GM12878 (cell line): Measurements from ENCODE around the gene METTL15. TPM values are rescaled to one million over a fixed set of nuclear protein-coding genes. Genes with fewer than 3 reads are reported as not detected.

Experiments
- ATAC-seq: fragments of 200-7000 bp; cut with Tn5 transposase; 3 replicates; pipeline ENCODE4 v1.9.1; 2020; ENCODE audit warnings: mild to moderate bottlenecking, moderate library complexity
- BruUV-seq: library from RNA; stranded (reverse); fragments of 400-500 nt; replicated peaks from 2 replicates; lab custom pipeline; 2021; lab: Mats Ljungman, UMichigan
- CTCF ChIA-PET: fragments of 300-600 bp; sonication (Branson Sonifier 250); formaldehyde crosslinking; extraction: SDS; loops from one replicate; lab custom pipeline; 2021; ENCODE audit warnings: inconsistent platforms; lab: Yijun Ruan, JAX
- POLR2A ChIA-PET: fragments of 350-600 bp; formaldehyde crosslinking; extraction: SDS; loops from one replicate; lab custom pipeline; 2021; ENCODE audit warnings: inconsistent platforms; lab: Charles Lee
- RAD21 ChIA-PET: fragments of 300-600 bp; sonication (Branson Sonifier 250); formaldehyde crosslinking; loops from one replicate; lab custom pipeline; 2023; ENCODE audit warnings: antibody characterized with exemption; ENCODE audit not compliant: unreplicated experiment; lab: Charles Lee
- SMC1A ChIA-PET: fragments of 300-600 bp; sonication (Branson Sonifier 250); formaldehyde crosslinking; loops from one replicate; lab custom pipeline; 2023; ENCODE audit not compliant: unreplicated experiment, uncharacterized antibody; lab: Charles Lee
- DNase-seq: peaks from one replicate; pipeline ENCODE4 v3.0.0-alpha.2; 2011; ENCODE audit warnings: low read depth, low spot score
- FAIRE-seq: peaks from 3 replicates; lab custom pipeline; 2011; peaks lifted over from hg19 to GRCh38; lab: Jason Lieb, UNC
- H2AFZ ChIP-seq: 2 replicates; pipeline ENCODE4 v1.6.0; 2011; ENCODE audit warnings: low read depth, low read length, control low read depth; ENCODE audit not compliant: control insufficient read depth
- H3K27ac ChIP-seq: 2 replicates; pipeline ENCODE4 v1.5.1; 2011; ENCODE audit warnings: control low read depth; ENCODE audit not compliant: control insufficient read depth, insufficient read depth
- H3K27me3 ChIP-seq, 2 experiments: replicated peaks in 1 of 2; 2 replicates each; pipeline versions ENCODE4 v1.6.0 to v1.6.1; 2011; ENCODE audit warnings: low read length in 1 of 2; ENCODE audit not compliant: control insufficient read depth in 2 of 2, insufficient read depth in 2 of 2
- H3K36me3 ChIP-seq, 2 experiments: 2 replicates each; pipeline ENCODE4 v1.5.1; 2011; ENCODE audit warnings: low read length in 1 of 2; ENCODE audit not compliant: control insufficient read depth in 2 of 2, insufficient read depth in 2 of 2
- H3K4me1 ChIP-seq: 2 replicates; pipeline ENCODE4 v1.6.1; 2011; ENCODE audit warnings: mild to moderate bottlenecking, low read length, moderate library complexity, mixed read lengths; ENCODE audit not compliant: control insufficient read depth, insufficient read depth
- H3K4me2 ChIP-seq: 2 replicates; pipeline ENCODE4 v1.6.0; 2011; ENCODE audit warnings: control low read depth; ENCODE audit not compliant: control insufficient read depth, insufficient read depth
- H3K4me3 ChIP-seq: fragments of 200-600 bp; sonication (generic); 2 replicates; pipeline ENCODE4 v1.5.1; 2016
- H3K79me2 ChIP-seq: 2 replicates; pipeline ENCODE4 v1.6.0; 2011; ENCODE audit warnings: low read length; ENCODE audit not compliant: control insufficient read depth, insufficient read depth
- H3K9ac ChIP-seq: 2 replicates; pipeline ENCODE4 v1.8.0; 2011; ENCODE audit warnings: low read length, control low read depth, mixed read lengths; ENCODE audit not compliant: control insufficient read depth, insufficient read depth
- H3K9me3 ChIP-seq: replicated peaks from 3 replicates; pipeline ENCODE4 v1.5.1; 2011; ENCODE audit warnings: mild to moderate bottlenecking, low read length; ENCODE audit not compliant: control insufficient read depth, insufficient read depth
- H4K20me1 ChIP-seq: 2 replicates; pipeline ENCODE4 v1.6.0; 2011; ENCODE audit not compliant: control insufficient read depth, insufficient read depth
- BRCA1 ChIP-seq: IDR thresholded peaks from 2 replicates; pipeline ENCODE4 v1.6.1; 2011; ENCODE audit warnings: low read depth, low read length, improper control_type of control experiment
- CBFB ChIP-seq: IDR thresholded peaks from 2 replicates; pipeline ENCODE4 v1.6.1; 2016; ENCODE audit warnings: antibody characterized with exemption, low read depth
- CHD2 ChIP-seq: IDR thresholded peaks from 2 replicates; pipeline ENCODE4 v1.6.1; 2011; ENCODE audit warnings: low read depth, low read length, improper control_type of control experiment, borderline replicate concordance
- CHD4 ChIP-seq: fragments of 200-600 bp; sonication (generic); IDR thresholded peaks from 2 replicates; pipeline ENCODE4 v1.6.1; 2016; ENCODE audit warnings: mild to moderate bottlenecking
- EP300 ChIP-seq, 2 experiments: fragments of 150-350 bp in 1 of 2; IDR thresholded peaks; 2 replicates each; pipeline ENCODE4 v1.6.1; 2011 to 2012; ENCODE audit warnings: low read depth in 2 of 2, low read length in 2 of 2, borderline replicate concordance in 1 of 2, improper control_type of control experiment in 1 of 2, inconsistent platforms in 1 of 2; ENCODE audit not compliant: control insufficient read depth in 1 of 2
- JUNB ChIP-seq: IDR thresholded peaks from 2 replicates; pipeline ENCODE4 v1.6.1; 2016; ENCODE audit warnings: antibody characterized with exemption, mild to moderate bottlenecking
- JUND ChIP-seq: IDR thresholded peaks from 2 replicates; pipeline ENCODE4 v1.6.1; 2012; ENCODE audit warnings: low read depth, mild to moderate bottlenecking, low read length, improper control_type of control experiment, moderate library complexity
- LARP7 ChIP-seq: fragments of 450-650 bp; IDR thresholded peaks from 2 replicates; pipeline ENCODE4 v1.6.1; 2017; ENCODE audit warnings: mild to moderate bottlenecking
- NR2C1 ChIP-seq: fragments of 450-650 bp; IDR thresholded peaks from 2 replicates; pipeline ENCODE4 v1.6.1; 2017; ENCODE audit warnings: antibody characterized with exemption, mild to moderate bottlenecking, moderate library complexity
- RBBP5 ChIP-seq: fragments of 200-600 bp; sonication (generic); conservative IDR thresholded peaks from 2 replicates; pipeline ENCODE4 v1.6.1; 2016
- SRF ChIP-seq, 2 experiments: IDR thresholded peaks; 2 replicates each; pipeline ENCODE4 v1.6.1; 2011; ENCODE audit warnings: low read depth in 2 of 2, low read length in 2 of 2, mild to moderate bottlenecking in 1 of 2, moderate library complexity in 1 of 2
- TAF1 ChIP-seq: IDR thresholded peaks from 2 replicates; pipeline ENCODE4 v1.6.1; 2011; ENCODE audit warnings: mild to moderate bottlenecking, low read depth, low read length, borderline replicate concordance
- ZNF207 ChIP-seq: fragments of 450-650 bp; IDR thresholded peaks from 2 replicates; pipeline ENCODE4 v1.6.1; 2014; ENCODE audit warnings: antibody characterized with exemption, mild to moderate bottlenecking, borderline replicate concordance
- ZNF217 ChIP-seq: fragments of 450-650 bp; IDR thresholded peaks from 2 replicates; pipeline ENCODE4 v1.6.1; 2017; ENCODE audit warnings: antibody characterized with exemption, mild to moderate bottlenecking
- WGBS: methylation state at CpG from one replicate; pipeline ENCODE4 v1.1.6; 2016; ENCODE audit warnings: low lambda C conversion rate; ENCODE audit not compliant: insufficient replicate concordance, insufficient coverage; ENCODE audit errors: missing lambda C conversion rate; 5-methylcytosine and 5-hydroxymethylcytosine counted together
- in situ Hi-C: fragments of 300-500 bp; cut with MboI; formaldehyde crosslinking; loops from 9 replicates; pipeline ENCODE4 v1.14.3; 2018; ENCODE audit warnings: mixed read lengths
- intact Hi-C: fragments of 100-400 bp; cut with micrococcal nuclease; formaldehyde crosslinking; loops from one replicate; pipeline ENCODE4 v1.14.2; 2022; ENCODE audit not compliant: unreplicated experiment
- polyA plus RNA-seq, 11 experiments: library from polyadenylated mRNA; depleted of rRNA in 4 of 11; unstranded in 6 of 11; stranded (reverse) in 5 of 11; fragments of >200 nt; fragmentation: Nextera tagmentation in 4 of 11; fragmentation: Illumina TruSeq in 1 of 11; extraction: Ambion mirVana in 4 of 11; extraction: Trizol in 1 of 11; gene quantifications; 1 replicate in 1 of 11; 2 replicates in 10 of 11; pipeline versions ENCODE4 v1.2.1 to v1.2.3, GENCODE V29; 2011 to 2016; ENCODE audit warnings: inconsistent platforms in 2 of 11, missing spikeins in 2 of 11, low read depth in 1 of 11
- total RNA-seq, 4 experiments: library from RNA; depleted of rRNA in 3 of 4; stranded (reverse); fragments of >200 nt in 3 of 4; fragmentation: Illumina TruSeq in 1 of 4; extraction: Trizol in 1 of 4; gene quantifications; 2 replicates each; pipeline versions ENCODE4 v1.2.1 to v1.2.3, GENCODE V29; 2013 to 2021
- TF ChIP-seq, protein P1 (sequence below): fragments of 450-650 bp; IDR thresholded peaks from 2 replicates; pipeline ENCODE4 v1.6.1; 2017; ENCODE audit warnings: mild to moderate bottlenecking, moderate library complexity

METTL15 gene
- total and polyA plus RNA-seq, 10 of the 15 experiments (the other 5 are each of a cell fraction or from before 2014, with no cell fraction given), result 7.9 to 16.9 (median 14.4) TPM

DNA sequence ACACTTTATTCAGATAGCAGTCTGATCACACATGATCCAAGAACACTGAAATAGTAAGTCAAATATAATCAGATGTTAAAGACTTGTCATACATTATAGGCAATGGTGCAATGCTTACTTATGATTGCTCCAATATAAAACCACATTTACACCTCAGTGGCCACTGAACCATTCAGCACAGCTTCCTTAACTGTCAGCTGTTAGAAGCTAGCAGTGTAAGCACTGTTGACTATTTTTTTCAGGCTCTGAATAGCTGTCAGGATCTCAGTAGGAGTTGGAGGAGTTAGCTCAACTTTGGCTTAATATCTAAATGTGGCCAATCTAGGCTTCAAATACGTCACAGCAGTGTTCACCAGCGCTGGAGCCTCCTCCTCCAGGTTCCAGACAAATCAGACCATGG is 36.6 kb downstream of the METTL15 start:
- ChIA-PET RAD21 (no interaction called here), SMC1A (interaction anchor here (1.0 to 1.7 kb wide), 5 partner anchors 15 to 140 kb away, joined by 3 to 4 read pairs (median 3); no protein-coding TSS in a partner anchor), POLR2A (no interaction called here), CTCF (interaction anchor here (1.1 kb wide), 2 partner anchors 13 to 37 kb away, joined by 3 read pairs; partner anchors contain the start of gene KIF18A)
- ATAC-seq (no peak), DNase-seq (no peak), FAIRE-seq (no peak)
- Histone ChIP-seq H3K4me3 (no peak overlapping the region), H3K4me2 (no peak overlapping the region), H3K36me3 (no peaks in the 10 kb centered on the region), H3K27ac (no peak overlapping the region), H3K4me1 (no peaks in the 10 kb centered on the region), H3K9ac (no peak overlapping the region), H2AFZ (no peak overlapping the region), H3K27me3 (no peaks in the 10 kb centered on the region), H3K79me2 (no peaks in the 10 kb centered on the region), H4K20me1 (no peaks in the 10 kb centered on the region), H3K9me3 (peaks cover 2% of the 10 kb centered on the region; the same call in 1 of the 3 replicates)
- intact Hi-C loops (no loop called here), in situ Hi-C loops (no loop called here)
- WGBS, result 100% methylated on average over 2 of the region's 2 CpGs
- no peak for TF ChIP-seq JUND
- TF ChIP-seq BRCA1, result no peak
- TF ChIP-seq SRF (IDR thresholded peaks at IDR 0.05; ENCODE audit: low read depth in 2 of 2, low read length in 2 of 2), result no peak
- TF ChIP-seq ZNF207, result no peak
- no peak for TF ChIP-seq EP300 (IDR thresholded peaks at IDR 0.05; ENCODE audit: borderline replicate concordance in 1 of 2, control insufficient read depth in 1 of 2, low read depth in 2 of 2, low read length in 2 of 2)
- no TSS peak for BruUV-seq

DNA sequence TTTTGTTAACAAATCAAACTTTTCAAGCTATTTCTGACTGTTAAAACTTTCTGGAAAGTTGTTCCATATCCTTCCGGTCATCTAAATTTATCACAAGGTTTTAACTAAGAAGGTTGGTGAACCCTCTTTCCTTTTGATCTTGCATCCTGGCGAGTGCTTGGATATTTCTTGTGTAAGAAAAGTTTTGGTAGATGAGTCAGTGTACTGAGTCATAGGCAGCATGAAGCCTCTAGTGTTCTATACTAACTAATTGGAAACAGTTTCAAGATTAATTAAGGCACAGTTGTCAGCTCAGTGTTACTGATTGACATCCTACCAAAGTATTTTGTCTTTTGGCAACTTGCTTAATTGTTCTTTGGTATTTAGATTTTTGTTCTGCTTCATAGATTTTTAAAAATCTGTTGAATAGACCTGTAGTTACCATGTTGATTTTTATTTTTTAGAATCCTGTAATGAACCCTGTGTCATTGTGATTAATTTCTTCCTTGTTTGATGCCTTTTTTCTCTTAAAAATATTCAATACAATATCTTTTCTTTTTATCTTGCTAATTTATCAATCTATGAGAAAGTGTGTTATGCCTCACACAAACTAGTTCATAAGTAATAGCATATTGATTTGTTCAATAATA is 38.0 kb downstream of the METTL15 start:
- WGBS, result 73% methylated on average over 2 of the region's 2 CpGs
- H4K20me1 ChIP-seq, result no peaks in the 10 kb centered on the region
- SMC1A ChIA-PET, result interaction anchor here (1.3 to 1.5 kb wide), 2 partner anchors 62 to 139 kb away, joined by 3 read pairs; no protein-coding TSS in a partner anchor
- in situ Hi-C loops, result no loop called here
- H3K27me3 ChIP-seq, result no peaks in the 10 kb centered on the region
- H3K4me3 ChIP-seq, result no peak overlapping the region
- H3K4me1 ChIP-seq, result no peaks in the 10 kb centered on the region
- TF ChIP-seq, protein P1, sequence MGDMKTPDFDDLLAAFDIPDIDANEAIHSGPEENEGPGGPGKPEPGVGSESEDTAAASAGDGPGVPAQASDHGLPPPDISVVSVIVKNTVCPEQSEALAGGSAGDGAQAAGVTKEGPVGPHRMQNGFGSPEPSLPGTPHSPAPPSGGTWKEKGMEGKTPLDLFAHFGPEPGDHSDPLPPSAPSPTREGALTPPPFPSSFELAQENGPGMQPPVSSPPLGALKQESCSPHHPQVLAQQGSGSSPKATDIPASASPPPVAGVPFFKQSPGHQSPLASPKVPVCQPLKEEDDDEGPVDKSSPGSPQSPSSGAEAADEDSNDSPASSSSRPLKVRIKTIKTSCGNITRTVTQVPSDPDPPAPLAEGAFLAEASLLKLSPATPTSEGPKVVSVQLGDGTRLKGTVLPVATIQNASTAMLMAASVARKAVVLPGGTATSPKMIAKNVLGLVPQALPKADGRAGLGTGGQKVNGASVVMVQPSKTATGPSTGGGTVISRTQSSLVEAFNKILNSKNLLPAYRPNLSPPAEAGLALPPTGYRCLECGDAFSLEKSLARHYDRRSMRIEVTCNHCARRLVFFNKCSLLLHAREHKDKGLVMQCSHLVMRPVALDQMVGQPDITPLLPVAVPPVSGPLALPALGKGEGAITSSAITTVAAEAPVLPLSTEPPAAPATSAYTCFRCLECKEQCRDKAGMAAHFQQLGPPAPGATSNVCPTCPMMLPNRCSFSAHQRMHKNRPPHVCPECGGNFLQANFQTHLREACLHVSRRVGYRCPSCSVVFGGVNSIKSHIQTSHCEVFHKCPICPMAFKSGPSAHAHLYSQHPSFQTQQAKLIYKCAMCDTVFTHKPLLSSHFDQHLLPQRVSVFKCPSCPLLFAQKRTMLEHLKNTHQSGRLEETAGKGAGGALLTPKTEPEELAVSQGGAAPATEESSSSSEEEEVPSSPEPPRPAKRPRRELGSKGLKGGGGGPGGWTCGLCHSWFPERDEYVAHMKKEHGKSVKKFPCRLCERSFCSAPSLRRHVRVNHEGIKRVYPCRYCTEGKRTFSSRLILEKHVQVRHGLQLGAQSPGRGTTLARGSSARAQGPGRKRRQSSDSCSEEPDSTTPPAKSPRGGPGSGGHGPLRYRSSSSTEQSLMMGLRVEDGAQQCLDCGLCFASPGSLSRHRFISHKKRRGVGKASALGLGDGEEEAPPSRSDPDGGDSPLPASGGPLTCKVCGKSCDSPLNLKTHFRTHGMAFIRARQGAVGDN, result no peak
- TF ChIP-seq JUNB, result no peak
- no peak for TF ChIP-seq LARP7
- no peak for TF ChIP-seq RBBP5
- TF ChIP-seq ZNF217, result no peak
- TF ChIP-seq CHD2, result no peak
- no peak for TF ChIP-seq TAF1
- TF ChIP-seq CBFB, result no peak
- no peak for TF ChIP-seq CHD4
- no peak for TF ChIP-seq NR2C1
- TF ChIP-seq, all 136 proteins: peak for 0
- ChIA-PET CTCF (no interaction called here), RAD21 (no interaction called here), POLR2A (no interaction called here)
- Histone ChIP-seq H3K27ac (no peak overlapping the region), H2AFZ (no peak overlapping the region), H3K36me3 (no peaks in the 10 kb centered on the region), H3K79me2 (no peaks in the 10 kb centered on the region), H3K4me2 (no peak overlapping the region), H3K9ac (no peak overlapping the region), H3K9me3 (no peaks in the 10 kb centered on the region)
- FAIRE-seq (no peak), DNase-seq (no peak), ATAC-seq (peak; percentile 44; the same call in 2 of the 3 replicates)
- no TSS peak for BruUV-seq
- intact Hi-C loops, result no loop called here
